OCI-LY7 (cell line): Measurements from ENCODE around the gene SH2D3A.

ENCODE experiments used
- CTCF ChIP-seq: fragments of 200-600 bp; sonication (generic); conservative IDR thresholded peaks from 2 replicates; pipeline ENCODE4 v1.5.1; 2014; ENCODE audit warnings: mild to moderate bottlenecking, antibody characterized with exemption, low read length, moderate library complexity, mixed read lengths
- EZH2phosphoT487 ChIP-seq: fragments of 200-600 bp; sonication (generic); IDR thresholded peaks from 2 replicates; pipeline ENCODE4 v1.6.1; 2018; ENCODE audit warnings: low read depth, borderline replicate concordance, mild to moderate bottlenecking, mixed run types, antibody characterized with exemption, low read length, moderate library complexity, mixed read lengths

GRCh38 chr19:6723108-6723618 is 44.1 kb downstream of the SH2D3A start:
- no peak for TF ChIP-seq CTCF
- TF ChIP-seq EZH2phosphoT487 = no peak
